GM19035 (cell line): Measurements from ENCODE around the gene OR5H15.
"Not testable (repeated sequence)": the region's sequence is repeated elsewhere in the genome, so short reads cannot be mapped to it uniquely, and the experiment has no call there.

ENCODE experiments used
- ATAC-seq: cut with Tn5 transposase; IDR thresholded peaks from one replicate; pipeline ENCODE4 v1.9.1; 2021; ENCODE audit not compliant: unreplicated experiment

The OR5H15 gene

GRCh38 chr3:98166396-98166795 lies at the start of gene OR5H15:
TSS of gene OR5H15 (plus strand) at chr3:98166696. CDS start at chr3:98168700, 2,004 bp downstream.
- no peak for ATAC-seq

DNA sequence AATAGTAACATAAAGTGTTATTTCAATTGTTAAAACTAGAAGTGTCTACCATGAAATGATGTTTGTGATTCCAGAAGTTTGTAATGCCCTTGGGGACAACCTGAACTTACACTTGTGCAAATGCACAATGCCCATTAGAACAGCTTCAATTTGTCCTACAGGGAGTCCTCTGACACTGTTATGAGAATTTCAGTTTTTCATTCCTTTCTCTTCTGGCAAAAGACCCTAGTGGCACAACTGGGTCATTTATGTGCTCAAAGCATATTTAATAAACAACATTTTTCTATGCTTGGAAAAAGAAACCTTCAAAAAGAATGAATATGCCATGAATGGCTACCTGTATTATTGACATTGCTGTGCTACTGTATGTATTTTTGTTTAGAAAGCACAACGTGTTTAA lies 36.1 kb upstream of the OR5H15 start, which contains the start of gene OR5H1:
OR5H1 (plus strand) TSS at position 301 of the 400 bp plus-strand sequence. CDS start 1,977 bp downstream, outside the sequence.
- no peak for ATAC-seq

DNA sequence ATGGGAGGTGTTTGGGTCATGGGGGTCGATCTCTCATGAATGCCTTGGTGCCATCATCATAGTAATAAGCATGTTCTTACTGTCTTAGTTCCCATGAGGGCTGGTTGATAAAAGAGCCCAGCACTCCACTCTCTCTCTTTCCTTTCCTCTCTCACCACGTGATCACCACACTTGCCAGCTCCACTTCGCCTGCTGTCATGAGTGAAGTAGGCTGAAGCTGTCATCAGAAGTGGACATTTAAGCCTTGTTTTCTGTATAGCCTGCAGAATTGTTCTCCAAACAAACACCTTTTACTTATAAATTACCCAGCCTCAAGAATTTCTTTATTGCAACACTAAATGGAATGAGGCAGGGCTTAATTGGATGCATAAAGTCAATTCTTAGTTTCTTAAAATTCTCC lies 29.9 kb upstream of the OR5H15 start:
- ATAC-seq, result no peak

- ATAC-seq, result not testable (repeated sequence)
These were observed 28.5 kb upstream of the OR5H15 start for GRCh38 chr3:98137826-98138557.

GRCh38 chr3:98140531-98140930 lies 26.0 kb upstream of the OR5H15 start:
- no peak for ATAC-seq

DNA sequence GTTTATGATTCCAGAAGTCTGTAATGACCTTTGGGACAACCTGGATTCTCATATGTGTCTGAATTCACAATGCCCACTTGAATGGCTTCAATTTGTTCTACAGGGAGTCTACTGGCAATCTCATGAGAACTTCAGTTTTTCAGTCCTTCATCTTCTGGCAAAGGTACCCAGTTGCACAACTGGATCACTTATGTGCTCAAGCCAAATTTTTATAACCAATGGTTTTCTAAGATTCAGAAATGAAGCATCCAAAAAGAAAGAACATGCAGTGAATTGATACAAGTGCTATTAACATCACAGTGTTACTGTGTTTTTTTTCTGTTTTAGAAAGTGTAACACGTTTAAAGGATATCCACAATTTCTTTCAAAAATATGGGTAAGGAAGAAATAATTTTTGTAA lies 19.3 kb upstream of the OR5H15 start, which contains the start of gene OR5H14:
OR5H14 (plus strand) TSS at position 301 of the 400 bp plus-strand sequence. CDS start 1,907 bp downstream, outside the sequence.
- no peak for ATAC-seq

DNA sequence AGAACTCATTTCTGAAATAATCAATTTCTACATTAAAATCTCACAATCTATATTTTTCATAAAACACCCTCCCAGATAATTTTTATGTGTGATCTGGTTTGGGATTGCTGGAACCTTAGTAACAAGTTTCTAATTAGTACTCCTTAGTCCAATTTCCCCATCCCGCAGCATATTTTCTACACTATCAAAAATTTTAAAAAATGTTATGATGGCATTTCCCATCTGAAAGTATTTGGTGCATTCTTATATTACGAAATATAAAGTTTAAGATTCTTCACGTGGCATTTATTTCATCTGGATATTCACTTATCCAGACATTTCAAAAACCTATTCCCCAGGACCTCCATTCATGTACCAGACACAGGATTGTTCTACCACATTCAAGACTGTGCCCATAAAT lies 17.7 kb upstream of the OR5H15 start:
- no peak for ATAC-seq

DNA sequence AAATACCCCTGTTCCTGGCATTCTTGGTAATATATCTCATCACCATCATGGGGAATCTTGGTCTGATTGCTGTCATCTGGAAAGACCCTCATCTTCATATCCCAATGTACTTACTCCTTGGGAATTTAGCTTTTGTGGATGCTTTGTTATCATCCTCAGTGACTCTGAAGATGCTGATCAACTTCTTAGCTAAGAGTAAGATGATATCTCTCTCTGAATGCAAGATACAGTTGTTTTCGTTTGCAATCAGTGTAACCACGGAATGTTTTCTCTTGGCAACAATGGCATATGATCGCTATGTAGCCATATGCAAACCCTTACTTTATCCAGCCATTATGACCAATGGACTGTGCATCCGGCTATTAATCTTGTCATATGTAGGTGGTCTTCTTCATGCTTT lies 17.0 kb upstream of the OR5H15 start:
- not testable (repeated sequence) for ATAC-seq

- ATAC-seq, result no peak
These were observed 15.3 kb upstream of the OR5H15 start for GRCh38 chr3:98151241-98151640.

DNA sequence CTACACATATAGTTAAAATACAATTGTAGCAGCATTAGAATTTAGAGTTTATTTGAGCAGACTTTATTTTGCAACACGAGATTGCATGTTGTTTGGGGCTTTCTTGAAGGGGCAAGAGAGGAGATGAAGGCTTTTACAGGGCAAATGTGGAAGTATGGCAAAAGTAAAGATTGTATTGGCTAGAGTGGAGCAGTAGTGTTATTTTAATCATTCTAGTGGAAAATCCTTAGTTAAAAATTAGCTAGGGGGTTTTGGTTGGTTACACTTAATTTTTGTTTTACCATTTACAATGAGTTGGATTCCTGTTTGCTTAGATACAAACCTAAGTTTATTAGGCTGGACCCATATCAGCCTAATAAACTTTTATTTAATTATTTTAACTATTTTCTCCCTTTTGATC lies 4.6 kb downstream of the OR5H15 start:
- ATAC-seq, result no peak

DNA sequence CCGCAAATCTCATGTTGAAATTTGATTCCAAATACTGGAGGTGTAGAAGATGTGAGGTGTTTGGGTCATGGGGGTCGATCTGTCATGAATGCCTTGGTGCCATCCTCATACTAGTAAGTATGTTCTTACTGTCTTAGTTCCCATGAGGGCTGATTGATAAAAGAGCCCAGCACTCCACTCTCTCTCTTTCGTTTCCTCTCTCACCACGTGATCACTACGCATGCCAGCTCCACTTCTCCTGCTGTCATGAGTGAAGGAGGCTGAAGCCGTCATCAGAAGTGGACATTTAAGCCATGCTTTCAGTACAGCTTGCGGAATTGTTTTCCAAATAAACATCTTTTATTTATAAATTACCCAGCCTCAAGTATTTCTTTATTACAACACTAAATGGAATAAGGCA lies 6.1 kb downstream of the OR5H15 start:
- ATAC-seq, result no peak

GRCh38 chr3:98180319-98180890 lies 13.9 kb downstream of the OR5H15 start:
- ATAC-seq, result no peak

- ATAC-seq, result no peak
These were observed 15.7 kb downstream of the OR5H15 start for GRCh38 chr3:98182196-98182595.

- ATAC-seq, result no peak
These were observed 18.7 kb downstream of the OR5H15 start for GRCh38 chr3:98185180-98185579.

- ATAC-seq, result peak; percentile 77
These were observed 22.0 kb downstream of the OR5H15 start for GRCh38 chr3:98188545-98188944.

DNA sequence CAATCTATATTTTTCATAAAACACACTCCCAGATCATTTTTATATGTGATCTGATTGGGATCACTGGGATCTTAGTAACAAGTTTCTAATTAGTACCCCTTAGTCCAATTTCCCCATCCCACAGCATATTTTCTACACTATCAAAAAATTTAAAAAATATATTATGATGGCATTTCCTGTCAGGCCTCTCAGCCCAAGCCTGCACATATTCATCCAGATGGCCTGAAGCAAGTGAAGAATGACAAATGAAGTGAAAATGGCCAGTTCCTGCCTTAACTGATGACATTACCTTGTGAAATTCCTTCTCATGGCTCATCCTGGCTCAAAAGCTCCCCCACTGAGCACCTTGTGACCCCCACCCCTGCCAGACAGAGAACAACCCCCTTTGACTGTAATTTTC lies 24.4 kb downstream of the OR5H15 start:
- ATAC-seq, result not testable (repeated sequence)

GRCh38 chr3:98196293-98196692 lies 29.8 kb downstream of the OR5H15 start:
- ATAC-seq, result not testable (repeated sequence)

GRCh38 chr3:98199020-98199419 lies 32.5 kb downstream of the OR5H15 start:
- ATAC-seq, result no peak

GRCh38 chr3:98209244-98209643 lies 42.7 kb downstream of the OR5H15 start:
- ATAC-seq, result no peak

DNA sequence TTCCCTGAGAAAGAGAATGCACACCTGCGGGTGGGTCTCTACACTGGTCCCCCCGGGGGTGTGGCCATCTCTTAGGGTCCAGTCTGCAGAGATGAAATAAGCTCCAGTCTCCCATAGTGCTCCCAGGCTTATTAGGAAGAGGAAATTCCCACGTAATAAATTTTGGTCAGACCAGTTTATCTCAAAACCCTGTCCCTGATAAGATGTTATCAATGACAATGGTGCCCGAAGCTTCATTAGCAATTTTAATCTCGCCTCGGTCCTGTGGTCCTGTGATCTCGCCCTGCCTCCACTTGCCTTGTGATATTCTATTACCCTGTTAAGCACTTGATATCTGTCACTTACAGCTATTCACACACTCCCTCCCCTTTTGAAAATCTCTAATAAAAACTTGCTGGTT lies 46.8 kb downstream of the OR5H15 start:
- no peak for ATAC-seq

- no peak for ATAC-seq
These were observed 48.6 kb downstream of the OR5H15 start for GRCh38 chr3:98215051-98215450.
